Caco-2 (cell line): ENCODE results near the gene PHACTR1. TPM values are rescaled to one million over a fixed set of nuclear protein-coding genes. Genes with fewer than 3 reads are reported as not detected.

ENCODE experiments used
- BruUV-seq: library from RNA; stranded (reverse); fragments of 400-500 nt; replicated peaks from 2 replicates; lab custom pipeline; 2021; lab: Mats Ljungman, UMichigan
- CTCF ChIA-PET: fragments of 300-600 bp; sonication (Branson Sonifier 250); formaldehyde crosslinking; loops from one replicate; lab custom pipeline; 2022; ENCODE audit warnings: antibody characterized with exemption; lab: Charles Lee
- POLR2A ChIA-PET: fragments of 300-600 bp; sonication (Branson Sonifier 250); formaldehyde crosslinking; loops from one replicate; lab custom pipeline; 2022; ENCODE audit warnings: antibody characterized with exemption; lab: Charles Lee
- DNase-seq, 2 experiments: peaks; one replicate each; pipeline versions ENCODE4 v3.0.0 to v3.0.0-alpha.2; 2020 to 2022
- H3K27me3 ChIP-seq: replicated peaks from 2 replicates; pipeline ENCODE4 v1.6.0; 2011; ENCODE audit warnings: low read length; ENCODE audit not compliant: control insufficient read depth, insufficient read depth
- H3K36me3 ChIP-seq: 2 replicates; pipeline ENCODE4 v1.5.1; 2011; ENCODE audit warnings: low read length; ENCODE audit not compliant: control insufficient read depth, insufficient read depth
- H3K4me1 ChIP-seq: fragments of 250-450 bp; sonication (Bioruptor Pico); 2 replicates; pipeline ENCODE4 v1.5.1; 2020; ENCODE audit warnings: mild to moderate bottlenecking
- H3K4me3 ChIP-seq: 2 replicates; pipeline ENCODE4 v1.5.1; 2011; ENCODE audit warnings: low read depth, mild to moderate bottlenecking, control low read depth, low read length
- H3K9me3 ChIP-seq: fragments of 250-450 bp; sonication (Bioruptor Pico); 2 replicates; pipeline ENCODE4 v1.5.1; 2020; ENCODE audit warnings: mild to moderate bottlenecking, moderate library complexity
- H3K27ac Mint-ChIP-seq: one replicate; pipeline ENCODE4 v1.8.0; 2022; ENCODE audit warnings: mixed read lengths; ENCODE audit not compliant: unreplicated experiment
- H3K27me3 Mint-ChIP-seq: one replicate; pipeline ENCODE4 v1.8.0; 2022; ENCODE audit warnings: mixed read lengths; ENCODE audit not compliant: insufficient read depth, unreplicated experiment
- H3K36me3 Mint-ChIP-seq: one replicate; pipeline ENCODE4 v1.8.0; 2022; ENCODE audit warnings: mild to moderate bottlenecking, mixed read lengths; ENCODE audit not compliant: insufficient read depth, unreplicated experiment
- H3K4me1 Mint-ChIP-seq: one replicate; pipeline ENCODE4 v1.8.0; 2022; ENCODE audit warnings: low read depth, mixed read lengths; ENCODE audit not compliant: unreplicated experiment
- H3K4me3 Mint-ChIP-seq: one replicate; pipeline ENCODE4 v1.8.0; 2022; ENCODE audit warnings: mild to moderate bottlenecking, moderate library complexity, mixed read lengths; ENCODE audit not compliant: unreplicated experiment
- H3K9me3 Mint-ChIP-seq: one replicate; pipeline ENCODE4 v1.8.0; 2022; ENCODE audit warnings: mixed read lengths; ENCODE audit not compliant: unreplicated experiment
- intact Hi-C: fragments of 100-400 bp; cut with micrococcal nuclease; formaldehyde crosslinking; loops from one replicate; pipeline ENCODE4 v1.10.0; 2022; ENCODE audit not compliant: unreplicated experiment
- total RNA-seq: library from RNA; stranded (reverse); gene quantifications from 2 replicates; pipeline ENCODE4 v1.2.3, GENCODE V29; 2022
- TF ChIP-seq, protein P1 (sequence below), 2 experiments: fragments of 200-600 bp in 1 of 2; IDR thresholded peaks; 1 replicate in 1 of 2; 2 replicates in 1 of 2; pipeline versions ENCODE4 v1.5.1 to v1.8.0; 2011 to 2022; ENCODE audit warnings: antibody characterized with exemption in 1 of 2, control low read depth in 1 of 2, inconsistent platforms in 1 of 2, low read depth in 1 of 2, low read length in 1 of 2, mild to moderate bottlenecking in 1 of 2, moderate library complexity in 1 of 2; ENCODE audit not compliant: insufficient read depth in 1 of 2, severe bottlenecking in 1 of 2, unreplicated experiment in 1 of 2

PHACTR1 gene
- total RNA-seq, 1 experiment from 2014 or later: 0.41 TPM

DNA sequence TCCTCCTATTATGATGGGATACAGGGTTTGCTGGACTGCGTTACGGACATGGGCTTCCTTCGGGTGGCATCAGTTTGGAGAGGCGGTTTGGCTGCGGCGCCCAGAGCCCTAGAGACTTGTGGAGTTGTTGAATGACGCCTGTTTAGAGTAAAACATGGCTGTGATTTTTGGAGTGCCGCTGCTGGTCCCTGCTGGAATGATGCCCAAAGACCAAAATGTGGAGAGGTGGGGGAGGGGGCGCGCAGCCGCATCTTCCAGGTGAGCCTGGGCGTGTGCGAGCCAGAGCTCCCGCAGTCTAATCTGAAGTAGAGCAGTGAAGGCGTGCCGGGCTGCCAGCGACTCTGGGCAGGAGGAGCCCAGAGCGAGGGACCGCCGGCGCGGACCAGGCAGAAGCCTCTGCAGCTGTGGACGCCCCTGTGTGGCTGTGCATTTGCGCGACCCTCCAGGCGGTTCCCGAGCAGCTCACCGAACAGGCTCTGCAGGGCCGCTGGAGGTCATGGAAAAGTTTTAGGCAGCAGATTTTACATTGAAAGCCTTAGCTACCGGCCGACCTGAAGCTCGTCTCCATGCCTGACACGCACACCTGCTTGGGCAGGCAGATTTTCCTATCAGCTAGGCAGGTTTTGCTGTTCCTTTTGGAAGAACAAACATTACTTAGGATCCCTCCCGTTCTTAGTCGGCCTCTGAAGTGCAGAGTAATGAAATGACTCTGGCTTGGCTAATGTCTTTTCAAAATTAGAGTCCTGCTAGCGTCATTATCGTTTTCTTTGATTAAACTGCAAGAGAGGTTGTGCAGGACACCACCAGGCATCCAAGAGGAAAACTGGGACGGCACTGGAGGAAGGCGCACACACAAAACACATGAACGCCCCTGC is 298.2 kb downstream of the PHACTR1 start:
- no peak overlapping the region for H3K27ac Mint-ChIP-seq
- H3K9me3 ChIP-seq: no peaks in the 10 kb centered on the region
- POLR2A ChIA-PET: no interaction called here
- TF ChIP-seq, protein P1, sequence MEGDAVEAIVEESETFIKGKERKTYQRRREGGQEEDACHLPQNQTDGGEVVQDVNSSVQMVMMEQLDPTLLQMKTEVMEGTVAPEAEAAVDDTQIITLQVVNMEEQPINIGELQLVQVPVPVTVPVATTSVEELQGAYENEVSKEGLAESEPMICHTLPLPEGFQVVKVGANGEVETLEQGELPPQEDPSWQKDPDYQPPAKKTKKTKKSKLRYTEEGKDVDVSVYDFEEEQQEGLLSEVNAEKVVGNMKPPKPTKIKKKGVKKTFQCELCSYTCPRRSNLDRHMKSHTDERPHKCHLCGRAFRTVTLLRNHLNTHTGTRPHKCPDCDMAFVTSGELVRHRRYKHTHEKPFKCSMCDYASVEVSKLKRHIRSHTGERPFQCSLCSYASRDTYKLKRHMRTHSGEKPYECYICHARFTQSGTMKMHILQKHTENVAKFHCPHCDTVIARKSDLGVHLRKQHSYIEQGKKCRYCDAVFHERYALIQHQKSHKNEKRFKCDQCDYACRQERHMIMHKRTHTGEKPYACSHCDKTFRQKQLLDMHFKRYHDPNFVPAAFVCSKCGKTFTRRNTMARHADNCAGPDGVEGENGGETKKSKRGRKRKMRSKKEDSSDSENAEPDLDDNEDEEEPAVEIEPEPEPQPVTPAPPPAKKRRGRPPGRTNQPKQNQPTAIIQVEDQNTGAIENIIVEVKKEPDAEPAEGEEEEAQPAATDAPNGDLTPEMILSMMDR (IDR thresholded peaks at IDR 0.05; ENCODE audit: insufficient read depth in 1 of 2, low read depth in 1 of 2, low read length in 1 of 2, severe bottlenecking in 1 of 2, unreplicated experiment in 1 of 2): no peak
- no peak for DNase-seq
- H3K27me3 Mint-ChIP-seq: peaks cover 27% of the 10 kb centered on the region
- no peaks in the 10 kb centered on the region for H3K36me3 ChIP-seq
- no TSS peak for BruUV-seq
- no peaks in the 10 kb centered on the region for H3K36me3 Mint-ChIP-seq
- no peak overlapping the region for H3K4me3 ChIP-seq
- intact Hi-C loops: no loop called here
- peaks cover 15% of the 10 kb centered on the region for H3K4me1 Mint-ChIP-seq
- CTCF ChIA-PET: no interaction called here
- H3K4me3 Mint-ChIP-seq: peak overlapping the region; percentile 40
- no peaks in the 10 kb centered on the region for H3K9me3 Mint-ChIP-seq
- peaks cover 14% of the 10 kb centered on the region; the same call in 1 of the 2 replicates for H3K4me1 ChIP-seq
- peaks cover 3% of the 10 kb centered on the region; the same call in 1 of the 2 replicates for H3K27me3 ChIP-seq

DNA sequence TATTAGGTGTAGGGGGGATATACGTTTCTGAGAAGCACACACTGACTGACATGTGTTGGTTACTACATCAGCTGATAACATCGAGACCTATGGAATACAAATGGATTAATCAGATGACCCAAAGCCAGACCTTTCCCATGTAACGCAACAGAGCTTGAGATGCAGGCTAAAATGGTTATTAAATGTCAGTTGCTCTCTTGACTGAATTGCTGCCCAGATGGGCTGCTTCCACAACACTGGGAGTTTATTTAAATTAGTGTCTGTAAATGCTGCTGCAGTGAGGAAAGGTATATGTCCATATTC is 298.8 kb downstream of the PHACTR1 start:
- H3K4me1 Mint-ChIP-seq: peaks cover 15% of the 10 kb centered on the region
- DNase-seq: no peak
- H3K36me3 Mint-ChIP-seq: no peaks in the 10 kb centered on the region
- TF ChIP-seq, protein P1 (IDR thresholded peaks at IDR 0.05; ENCODE audit: insufficient read depth in 1 of 2, low read depth in 1 of 2, low read length in 1 of 2, severe bottlenecking in 1 of 2, unreplicated experiment in 1 of 2): no peak
- Histone ChIP-seq H3K36me3 (no peaks in the 10 kb centered on the region), H3K27me3 (peaks cover 3% of the 10 kb centered on the region; the same call in 1 of the 2 replicates), H3K9me3 (no peaks in the 10 kb centered on the region), H3K4me1 (peaks cover 14% of the 10 kb centered on the region; the same call in 1 of the 2 replicates), H3K4me3 (no peak overlapping the region)
- POLR2A ChIA-PET: no interaction called here
- H3K27ac Mint-ChIP-seq: no peak overlapping the region
- H3K4me3 Mint-ChIP-seq: no peak overlapping the region
- CTCF ChIA-PET: no interaction called here
- H3K9me3 Mint-ChIP-seq: no peaks in the 10 kb centered on the region
- H3K27me3 Mint-ChIP-seq: peaks cover 29% of the 10 kb centered on the region
- intact Hi-C loops: no loop called here
- BruUV-seq: no TSS peak

DNA sequence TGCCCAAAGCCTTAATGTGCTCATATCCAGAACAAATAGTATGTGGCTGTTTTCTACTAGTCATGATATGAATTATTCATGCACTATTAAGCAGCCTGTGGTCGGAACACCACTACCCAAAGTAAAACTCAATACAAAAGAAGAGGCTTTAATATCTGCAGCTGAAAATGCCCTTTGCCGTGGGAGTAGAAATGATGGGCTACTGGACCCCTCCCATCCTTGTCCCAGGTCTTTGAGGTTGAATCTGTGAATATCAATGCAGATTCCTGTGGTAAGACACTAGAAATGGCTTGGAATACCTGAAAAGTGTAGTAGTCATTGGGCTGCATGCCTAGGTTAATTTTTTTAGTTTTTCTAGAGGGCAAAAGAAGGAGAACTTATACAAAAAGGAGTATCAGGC is 308.0 kb downstream of the PHACTR1 start:
- H3K9me3 ChIP-seq: no peaks in the 10 kb centered on the region
- no peaks in the 10 kb centered on the region for H3K4me1 ChIP-seq
- no peak overlapping the region for H3K4me3 ChIP-seq
- H3K27me3 ChIP-seq: no peaks in the 10 kb centered on the region
- BruUV-seq: no TSS peak
- no peak overlapping the region for H3K4me3 Mint-ChIP-seq
- no peaks in the 10 kb centered on the region for H3K4me1 Mint-ChIP-seq
- no peaks in the 10 kb centered on the region for H3K36me3 ChIP-seq
- intact Hi-C loops: no loop called here
- H3K27me3 Mint-ChIP-seq: peaks cover 24% of the 10 kb centered on the region
- DNase-seq: no peak
- H3K36me3 Mint-ChIP-seq: no peaks in the 10 kb centered on the region
- TF ChIP-seq, protein P1 (IDR thresholded peaks at IDR 0.05; ENCODE audit: insufficient read depth in 1 of 2, low read depth in 1 of 2, low read length in 1 of 2, severe bottlenecking in 1 of 2, unreplicated experiment in 1 of 2): no peak
- H3K27ac Mint-ChIP-seq: no peak overlapping the region
- H3K9me3 Mint-ChIP-seq: no peaks in the 10 kb centered on the region
- CTCF ChIA-PET: no interaction called here
- POLR2A ChIA-PET: no interaction called here
